ENCODE results near the gene PNKD. TPM values are rescaled to one million over a fixed set of nuclear protein-coding genes. Genes with fewer than 3 reads are reported as not detected.
A peak's percentile ranks its signal among the peaks of the same experiment; 100 is the strongest.
"Not testable (repeated sequence)": the region's sequence is repeated elsewhere in the genome, so short reads cannot be mapped to it uniquely, and the experiment has no call there.

Gene PNKD
- total RNA-seq, 2 experiments from 2014 or later: 30.1 to 31.8 TPM

- no peak overlapping the region for H3K27ac Mint-ChIP-seq
- DNase-seq: peak; percentile 91
- no peaks in the 10 kb centered on the region for H3K9me3 Mint-ChIP-seq
- H3K27me3 Mint-ChIP-seq: no peaks in the 10 kb centered on the region
- H3K4me1 Mint-ChIP-seq: peaks cover 8% of the 10 kb centered on the region
- ChIA-PET POLR2A (interaction anchor here (1.1 to 3.5 kb wide), 4 partner anchors 10 to 94 kb away, joined by 4 to 25 read pairs (median 6); no protein-coding TSS in a partner anchor), CTCF (interaction anchor here (0.6 to 3.8 kb wide), 23 partner anchors 8 to 502 kb away, joined by 3 to 40 read pairs (median 4); partner anchors contain the start of genes CATIP and TMBIM1)
- H3K36me3 Mint-ChIP-seq (ENCODE audit: low read depth): no peaks in the 10 kb centered on the region
- no peak overlapping the region for H3K4me3 Mint-ChIP-seq
These were observed 31.0 kb downstream of the PNKD start for GRCh38 chr2:218301176-218301819.

DNA sequence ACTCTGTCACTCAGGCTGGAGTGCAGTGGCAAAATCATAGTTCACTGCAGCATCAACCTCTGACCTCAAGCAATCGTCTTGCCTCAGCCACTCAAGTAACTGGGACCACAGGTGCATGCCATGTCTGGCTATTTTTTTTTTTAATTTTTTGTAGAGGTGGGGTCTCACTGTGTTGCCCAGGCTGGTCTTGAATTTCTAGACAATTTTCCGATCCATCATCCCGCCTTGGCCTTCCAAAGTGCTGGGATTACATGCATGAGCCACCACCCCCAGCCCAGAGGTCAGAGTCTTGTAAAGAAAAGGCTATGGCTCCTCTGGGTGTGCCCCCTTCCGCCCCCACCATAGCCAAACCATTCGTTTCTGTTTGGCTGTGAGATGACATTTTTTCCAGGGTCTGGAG is 35.1 kb downstream of the PNKD start:
- no peaks in the 10 kb centered on the region for H3K9me3 Mint-ChIP-seq
- peaks cover 10% of the 10 kb centered on the region for H3K27me3 Mint-ChIP-seq
- no peak overlapping the region for H3K27ac Mint-ChIP-seq
- ChIA-PET POLR2A (no interaction called here), CTCF (interaction anchor here (1.8 kb wide), 1 partner anchor 51 kb away, joined by 11 read pairs; the partner anchor contains the start of gene CATIP)
- DNase-seq: no peak
- no peak overlapping the region for H3K4me3 Mint-ChIP-seq
- H3K36me3 Mint-ChIP-seq (ENCODE audit: low read depth): no peaks in the 10 kb centered on the region
- H3K4me1 Mint-ChIP-seq: peaks cover 15% of the 10 kb centered on the region

- POLR2A ChIA-PET: interaction anchor here (0.6 kb wide), 1 partner anchor 14 kb away, joined by 3 read pairs; no protein-coding TSS in a partner anchor
- CTCF ChIA-PET: interaction anchor here (1.3 to 1.7 kb wide), 3 partner anchors 11 to 50 kb away, joined by 3 to 7 read pairs (median 3); partner anchors contain the start of gene CATIP
These were observed 36.0 kb downstream of the PNKD start for GRCh38 chr2:218306184-218306920.

GRCh38 chr2:218307415-218308090 is 37.2 kb downstream of the PNKD start:
- Mint-ChIP-seq H3K4me3 (no peak overlapping the region), H3K27ac (no peak overlapping the region), H3K36me3 (ENCODE audit: low read depth) (no peaks in the 10 kb centered on the region), H3K27me3 (peaks cover 10% of the 10 kb centered on the region), H3K4me1 (peaks cover 7% of the 10 kb centered on the region), H3K9me3 (no peaks in the 10 kb centered on the region)
- POLR2A ChIA-PET: interaction anchor here (1.1 kb wide), 1 partner anchor 88 kb away, joined by 3 read pairs; no protein-coding TSS in a partner anchor
- DNase-seq: no peak
- CTCF ChIA-PET: interaction anchor here (1.3 to 1.7 kb wide), 5 partner anchors 10 to 49 kb away, joined by 3 to 7 read pairs (median 3); partner anchors contain the start of gene CATIP

More at GRCh38 chr2:218306184-218306920, 36.0 kb downstream of the PNKD start:
- no peaks in the 10 kb centered on the region for H3K9me3 Mint-ChIP-seq
- peaks cover 11% of the 10 kb centered on the region for H3K4me1 Mint-ChIP-seq
- H3K27ac Mint-ChIP-seq: no peak overlapping the region
- no peak for DNase-seq
- peaks cover 10% of the 10 kb centered on the region for H3K27me3 Mint-ChIP-seq
- H3K4me3 Mint-ChIP-seq: no peak overlapping the region
- H3K36me3 Mint-ChIP-seq (ENCODE audit: low read depth): no peaks in the 10 kb centered on the region

DNA sequence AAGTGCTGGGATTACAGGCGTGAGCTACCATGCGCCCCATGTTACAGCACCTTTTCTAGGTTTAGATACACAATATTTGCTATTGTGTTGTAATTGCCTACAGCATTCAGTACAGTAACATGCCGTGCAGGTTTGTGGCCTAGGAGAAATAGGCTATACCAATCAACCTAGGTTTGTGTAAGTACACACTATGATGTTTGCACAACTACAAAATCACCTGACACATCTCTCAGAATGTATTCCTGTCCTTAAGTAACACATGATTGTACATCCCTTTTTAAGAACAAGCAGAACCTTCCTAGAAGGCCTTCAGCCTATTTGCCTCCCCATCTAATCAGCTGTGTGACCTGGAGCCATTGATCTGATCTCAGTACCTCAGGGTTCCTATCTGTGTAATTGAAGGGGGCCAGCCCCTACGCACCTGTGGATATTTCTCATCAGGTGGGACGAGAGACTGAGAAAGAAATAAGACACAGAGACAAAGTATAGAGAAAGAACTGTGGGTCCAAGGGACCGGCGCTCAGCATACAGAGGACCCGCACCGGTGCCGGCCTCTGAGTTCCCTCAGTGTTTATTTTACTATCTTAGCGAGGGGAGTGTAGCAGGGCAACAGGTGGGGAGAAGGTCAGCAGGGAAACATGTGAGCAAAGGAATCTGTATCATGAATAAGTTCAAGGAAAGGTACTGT is 40.7 kb downstream of the PNKD start:
- ChIA-PET CTCF (no interaction called here), POLR2A (no interaction called here)
- no peaks in the 10 kb centered on the region for H3K36me3 Mint-ChIP-seq (ENCODE audit: low read depth)
- peaks cover 10% of the 10 kb centered on the region for H3K27me3 Mint-ChIP-seq
- H3K4me1 Mint-ChIP-seq: peaks cover 15% of the 10 kb centered on the region
- DNase-seq: no peak
- H3K9me3 Mint-ChIP-seq: no peaks in the 10 kb centered on the region
- H3K27ac Mint-ChIP-seq: no peak overlapping the region
- H3K4me3 Mint-ChIP-seq: no peak overlapping the region

DNA sequence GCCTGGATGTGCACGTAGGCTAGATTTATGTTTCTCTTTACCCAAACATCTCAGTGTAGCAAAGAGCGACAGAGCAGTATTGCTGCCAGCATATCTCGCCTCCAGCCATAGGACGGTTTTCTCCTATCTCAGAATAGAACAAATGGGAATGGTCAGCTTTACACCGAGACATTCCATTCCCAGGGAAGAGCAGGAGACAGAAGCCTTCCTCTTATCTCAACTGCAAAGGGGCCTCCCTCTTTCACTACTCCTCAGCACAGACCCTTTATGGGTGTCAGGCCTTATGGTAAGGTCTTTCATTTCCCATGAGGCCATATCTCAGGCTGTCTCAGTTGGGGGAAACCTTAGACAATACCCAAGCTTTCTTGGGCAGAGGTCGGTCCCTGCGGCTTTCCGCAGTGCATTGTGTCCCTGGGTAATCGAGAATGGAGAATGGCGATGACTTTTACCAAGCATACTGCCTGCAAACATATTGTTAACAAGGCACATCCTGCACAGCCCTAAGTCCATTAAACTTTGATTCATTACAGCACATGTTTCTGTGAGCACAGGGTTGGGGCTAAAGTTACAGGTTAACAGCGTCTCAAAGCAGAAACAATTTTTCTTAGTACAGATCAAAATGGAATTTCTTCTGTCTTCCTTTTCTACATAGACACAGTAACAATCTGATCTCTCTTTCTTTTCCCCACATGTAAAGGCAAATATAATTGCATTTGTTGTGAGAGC is 41.4 kb downstream of the PNKD start:
- H3K36me3 Mint-ChIP-seq (ENCODE audit: low read depth); H3K27ac Mint-ChIP-seq; DNase-seq; H3K4me3 Mint-ChIP-seq; CTCF ChIA-PET; H3K9me3 Mint-ChIP-seq; POLR2A ChIA-PET: not testable (repeated sequence)
- H3K27me3 Mint-ChIP-seq: peaks cover 10% of the 10 kb centered on the region
- peaks cover 23% of the 10 kb centered on the region for H3K4me1 Mint-ChIP-seq

GRCh38 chr2:218312267-218312756 is 42.0 kb downstream of the PNKD start:
- H3K9me3 Mint-ChIP-seq: no peaks in the 10 kb centered on the region
- no peak overlapping the region for H3K4me3 Mint-ChIP-seq
- no peaks in the 10 kb centered on the region for H3K36me3 Mint-ChIP-seq (ENCODE audit: low read depth)
- ChIA-PET CTCF (interaction anchor here (0.7 kb wide), 2 partner anchors 20 to 329 kb away, joined by 4 read pairs; no protein-coding TSS in a partner anchor), POLR2A (no interaction called here)
- peaks cover 29% of the 10 kb centered on the region for H3K4me1 Mint-ChIP-seq
- peaks cover 6% of the 10 kb centered on the region for H3K27me3 Mint-ChIP-seq
- DNase-seq: no peak
- H3K27ac Mint-ChIP-seq: no peak overlapping the region

DNA sequence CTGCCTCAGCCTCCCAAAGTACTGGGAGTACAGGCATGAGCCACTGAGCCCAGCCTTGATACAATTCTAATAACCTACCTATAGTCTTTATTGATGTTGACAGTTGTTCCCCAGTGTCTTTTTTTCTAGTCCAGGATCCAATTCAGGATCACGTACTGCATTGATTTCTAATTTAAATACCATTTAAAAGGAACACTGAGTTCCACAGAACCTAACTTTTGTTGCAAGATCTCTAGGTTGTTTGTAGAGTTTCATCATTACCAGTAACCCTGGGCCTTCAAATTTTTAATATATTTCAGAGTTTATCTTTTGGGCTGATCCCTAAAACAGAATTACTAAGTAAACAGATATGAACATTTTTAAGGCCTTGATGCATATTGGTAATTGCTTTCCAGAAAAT is 43.0 kb downstream of the PNKD start:
- CTCF ChIA-PET: no interaction called here
- no peak overlapping the region for H3K4me3 Mint-ChIP-seq
- POLR2A ChIA-PET: no interaction called here
- no peaks in the 10 kb centered on the region for H3K9me3 Mint-ChIP-seq
- H3K4me1 Mint-ChIP-seq: peaks cover 31% of the 10 kb centered on the region
- no peak overlapping the region for H3K27ac Mint-ChIP-seq
- H3K27me3 Mint-ChIP-seq: peaks cover 1% of the 10 kb centered on the region
- peaks cover 2% of the 10 kb centered on the region for H3K36me3 Mint-ChIP-seq (ENCODE audit: low read depth)
- no peak for DNase-seq

DNA sequence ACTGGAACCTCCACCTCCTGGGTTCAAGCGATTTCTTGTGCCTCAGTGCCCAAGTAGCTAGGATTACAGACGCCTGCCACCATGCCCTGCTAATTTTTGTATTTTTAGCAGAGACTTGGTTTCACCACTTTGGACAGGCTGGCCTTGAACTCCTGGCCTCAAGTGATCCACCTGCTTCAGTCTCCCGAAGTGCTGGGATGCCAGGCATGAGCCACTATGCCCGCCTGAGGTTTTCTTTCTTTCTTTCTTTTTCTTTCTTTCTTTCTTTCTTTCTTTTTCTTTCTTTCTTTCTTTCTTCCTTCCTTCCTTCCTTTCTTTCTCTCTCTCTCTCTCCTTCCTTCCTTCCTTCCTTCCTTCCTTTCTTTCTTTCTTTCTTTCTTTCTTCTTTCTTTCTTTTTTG is 44.4 kb downstream of the PNKD start:
- peaks cover 29% of the 10 kb centered on the region for H3K4me1 Mint-ChIP-seq
- H3K27me3 Mint-ChIP-seq; POLR2A ChIA-PET; H3K4me3 Mint-ChIP-seq; H3K9me3 Mint-ChIP-seq; DNase-seq; H3K27ac Mint-ChIP-seq; H3K36me3 Mint-ChIP-seq (ENCODE audit: low read depth): not testable (repeated sequence)
- CTCF ChIA-PET: interaction anchor here (0.6 to 3.5 kb wide), 2 partner anchors 22 to 42 kb away, joined by 8 to 10 read pairs; partner anchors contain the start of gene CATIP

- Mint-ChIP-seq H3K4me3 (no peak overlapping the region), H3K4me1 (peaks cover 29% of the 10 kb centered on the region), H3K36me3 (ENCODE audit: low read depth) (peaks cover 2% of the 10 kb centered on the region), H3K27me3 (no peaks in the 10 kb centered on the region), H3K9me3 (no peaks in the 10 kb centered on the region), H3K27ac (no peak overlapping the region)
- CTCF ChIA-PET: interaction anchor here (0.6 to 3.5 kb wide), 3 partner anchors 23 to 246 kb away, joined by 3 to 10 read pairs (median 8); partner anchors contain the start of gene CATIP
- POLR2A ChIA-PET: interaction anchor here (0.7 to 1.3 kb wide), 3 partner anchors 25 to 85 kb away, joined by 3 to 5 read pairs (median 4); partner anchors contain the start of gene CTDSP1
- DNase-seq: no peak
These were observed 45.1 kb downstream of the PNKD start for GRCh38 chr2:218315397-218315796.

- H3K4me3 Mint-ChIP-seq: no peak overlapping the region
- no peak for DNase-seq
- peaks cover 29% of the 10 kb centered on the region for H3K4me1 Mint-ChIP-seq
- no peaks in the 10 kb centered on the region for H3K9me3 Mint-ChIP-seq
- ChIA-PET POLR2A (interaction anchor here (1.2 to 1.7 kb wide), 3 partner anchors 8 to 80 kb away, joined by 3 to 4 read pairs (median 3); no protein-coding TSS in a partner anchor), CTCF (interaction anchor here (0.8 to 3.5 kb wide), 4 partner anchors 11 to 79 kb away, joined by 3 to 10 read pairs (median 4); partner anchors contain the start of gene CATIP)
- peaks cover 2% of the 10 kb centered on the region for H3K27me3 Mint-ChIP-seq
- H3K27ac Mint-ChIP-seq: peak overlapping the region; percentile 88
- peaks cover 2% of the 10 kb centered on the region for H3K36me3 Mint-ChIP-seq (ENCODE audit: low read depth)
These were observed 46.9 kb downstream of the PNKD start for GRCh38 chr2:218317303-218317630.
